ENCODE measurements around the gene APOBEC3G.
A peak's percentile ranks its signal among the peaks of the same experiment; 100 is the strongest.
"Not testable (repeated sequence)": the region's sequence is repeated elsewhere in the genome, so short reads cannot be mapped to it uniquely, and the experiment has no call there.

APOBEC3G gene

DNA sequence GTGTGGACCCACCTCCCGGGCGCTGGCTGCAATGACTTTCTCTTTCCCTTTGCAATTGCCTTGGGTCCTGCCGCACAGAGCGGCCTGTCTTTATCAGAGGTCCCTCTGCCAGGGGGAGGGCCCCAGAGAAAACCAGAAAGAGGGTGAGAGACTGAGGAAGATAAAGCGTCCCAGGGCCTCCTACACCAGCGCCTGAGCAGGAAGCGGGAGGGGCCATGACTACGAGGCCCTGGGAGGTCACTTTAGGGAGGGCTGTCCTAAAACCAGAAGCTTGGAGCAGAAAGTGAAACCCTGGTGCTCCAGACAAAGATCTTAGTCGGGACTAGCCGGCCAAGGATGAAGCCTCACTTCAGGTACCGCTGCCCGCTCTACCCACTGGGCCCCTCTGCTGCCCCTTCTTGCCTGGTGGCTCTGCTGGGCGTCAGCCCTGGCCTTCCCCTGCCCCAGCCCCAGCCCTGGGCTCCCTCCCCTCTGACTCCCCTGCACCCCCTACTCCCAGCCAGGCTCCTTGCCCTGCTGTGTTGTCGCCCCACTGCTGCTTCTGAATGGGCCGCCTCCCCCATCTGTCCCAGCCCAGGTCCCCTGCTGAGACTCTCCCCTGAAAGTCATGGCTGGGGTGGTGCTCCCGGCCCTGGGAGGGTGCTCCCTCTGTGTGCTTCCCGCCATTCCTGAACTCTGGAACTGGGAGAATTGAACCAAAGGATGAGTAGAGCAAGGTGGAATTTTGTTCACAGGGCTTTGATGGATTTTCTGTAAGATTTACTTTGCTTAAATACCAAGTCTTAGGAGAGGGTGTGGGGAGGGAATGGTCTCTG is at the start of gene APOBEC3G:
TSS of gene APOBEC3G (plus strand) at position 250 of the 815 bp plus-strand sequence. CDS start at position 337, 87 bp downstream.
- DNase-seq, result peak in 1 of 4 experiments; percentile 29

DNA sequence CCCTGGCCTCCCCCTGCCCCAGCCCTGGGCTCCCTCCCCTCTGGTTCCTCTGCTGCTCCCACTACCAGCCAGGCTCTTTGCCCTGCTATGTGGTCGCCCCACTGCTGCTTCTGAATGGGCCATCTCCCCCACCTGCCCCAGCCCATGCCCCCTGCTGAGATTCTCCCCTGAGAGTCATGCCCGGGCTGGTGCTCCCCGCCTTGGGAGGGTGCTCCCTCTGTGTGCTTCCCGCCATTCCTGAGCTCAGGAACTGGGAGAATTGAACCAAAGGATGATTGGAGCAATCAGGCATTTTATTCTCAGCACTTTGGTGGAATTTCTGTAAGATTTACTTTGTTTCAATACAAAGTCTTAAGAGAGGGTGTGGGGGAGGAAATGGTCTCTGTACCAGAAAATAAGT is 49.4 kb upstream of the APOBEC3G start:
- no peak for DNase-seq

DNA sequence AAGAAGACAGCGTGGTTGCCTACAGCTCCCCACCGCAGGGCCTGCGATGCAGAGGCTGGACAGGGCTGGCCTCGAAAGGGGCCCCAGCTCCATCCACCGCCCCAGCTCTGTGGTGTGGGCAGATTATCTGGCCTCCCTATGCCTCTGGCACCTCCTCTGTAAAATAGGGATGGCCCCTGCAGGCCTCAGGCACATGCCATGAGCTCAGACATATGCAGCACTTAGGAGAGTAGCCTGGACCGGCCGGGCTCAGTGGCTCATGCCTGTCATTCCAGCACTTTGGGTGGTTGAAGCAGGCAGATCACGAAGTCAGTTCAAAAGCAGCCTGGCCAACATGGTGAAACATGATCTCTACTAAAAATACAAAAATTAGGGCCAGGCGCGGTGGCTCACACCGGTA is 48.8 kb upstream of the APOBEC3G start:
- no peak for DNase-seq

DNA sequence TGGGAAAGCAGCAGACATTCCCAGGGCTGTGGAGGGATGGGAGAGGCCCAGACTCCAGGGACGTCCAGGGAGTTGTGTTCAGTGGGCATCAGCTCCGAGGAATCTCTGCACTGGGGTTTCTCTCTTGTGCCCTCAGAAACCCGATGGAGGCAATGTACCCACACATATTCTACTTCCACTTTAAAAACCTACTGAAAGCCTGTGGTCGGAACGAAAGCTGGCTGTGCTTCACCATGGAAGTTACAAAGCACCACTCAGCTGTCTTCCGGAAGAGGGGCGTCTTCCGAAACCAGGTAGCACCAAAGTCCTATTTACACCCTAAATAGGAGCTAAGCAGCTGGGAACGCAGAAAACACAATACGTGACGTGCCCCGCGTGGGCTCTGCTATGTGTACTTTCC is 47.8 kb upstream of the APOBEC3G start:
- no peak for DNase-seq

DNA sequence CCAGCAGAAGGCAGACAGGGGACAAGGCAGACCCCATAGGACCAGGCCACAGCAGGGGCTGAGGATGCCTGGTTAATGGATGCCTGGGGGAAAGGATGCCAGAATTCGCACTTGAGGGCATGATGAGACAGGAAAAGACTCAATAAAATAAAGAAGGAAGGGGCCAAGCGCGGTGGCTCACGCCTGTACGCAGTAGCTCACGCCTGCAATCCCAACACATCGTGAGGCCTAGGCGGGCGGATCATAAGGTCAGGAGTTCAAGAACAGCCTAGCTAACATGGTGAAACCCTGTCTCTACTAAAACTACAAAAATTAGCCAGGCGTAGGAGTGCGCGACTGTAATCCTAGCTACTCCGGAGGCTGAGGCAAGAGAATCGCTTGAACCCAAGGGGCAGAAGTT is 46.4 kb upstream of the APOBEC3G start:
- no peak for DNase-seq

DNA sequence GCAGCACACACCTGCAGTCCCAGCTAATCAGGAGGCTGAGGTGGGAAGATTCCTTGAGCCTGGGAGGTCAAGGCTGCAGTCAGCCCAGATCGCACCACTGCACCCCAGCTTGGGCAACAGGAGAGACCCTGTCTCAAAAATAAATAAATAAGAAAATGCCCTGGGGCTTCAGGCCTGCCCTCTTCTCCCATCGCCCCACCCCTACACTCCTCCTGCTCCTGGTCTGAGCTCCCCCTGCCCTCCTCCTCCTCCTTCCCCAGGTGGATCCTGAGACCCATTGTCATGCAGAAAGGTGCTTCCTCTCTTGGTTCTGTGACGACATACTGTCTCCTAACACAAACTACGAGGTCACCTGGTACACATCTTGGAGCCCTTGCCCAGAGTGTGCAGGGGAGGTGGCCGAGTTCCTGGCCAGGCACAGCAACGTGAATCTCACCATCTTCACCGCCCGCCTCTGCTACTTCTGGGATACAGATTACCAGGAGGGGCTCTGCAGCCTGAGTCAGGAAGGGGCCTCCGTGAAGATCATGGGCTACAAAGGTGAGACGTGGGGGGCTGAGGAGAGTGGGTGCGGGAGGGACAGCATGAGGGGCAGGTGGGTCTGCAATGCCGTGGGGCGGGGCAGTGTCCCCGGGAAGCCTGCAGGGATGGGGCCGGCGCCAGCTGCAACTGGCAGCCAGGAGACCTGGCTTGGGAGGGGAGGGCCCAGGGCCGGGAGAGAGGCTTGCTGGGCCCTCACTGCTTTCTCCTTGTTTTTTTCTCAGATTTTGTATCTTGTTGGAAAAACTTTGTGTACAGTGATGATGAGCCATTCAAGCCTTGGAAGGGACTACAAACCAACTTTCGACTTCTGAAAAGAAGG is 45.4 kb upstream of the APOBEC3G start:
- not testable (repeated sequence) for DNase-seq

DNA sequence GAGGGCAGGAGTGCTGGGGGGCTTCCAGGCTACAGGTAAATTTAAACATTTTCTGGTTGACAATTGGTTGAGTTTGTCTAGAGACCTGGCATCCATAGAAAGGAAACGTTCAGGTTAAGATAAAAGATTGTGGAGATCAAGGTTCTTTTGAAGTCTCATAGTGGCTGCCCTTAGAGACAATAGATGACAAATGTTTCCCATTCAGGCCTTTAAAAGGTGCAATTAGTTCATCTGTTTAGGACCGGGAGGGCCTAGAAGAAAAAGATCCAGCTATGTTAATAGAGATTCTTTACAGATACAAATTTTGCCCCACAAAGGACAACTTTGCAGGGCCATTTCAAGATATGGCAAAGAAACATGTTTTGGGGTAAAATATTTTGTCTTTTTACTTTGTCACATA is 40.0 kb upstream of the APOBEC3G start:
- not testable (repeated sequence) for DNase-seq

DNA sequence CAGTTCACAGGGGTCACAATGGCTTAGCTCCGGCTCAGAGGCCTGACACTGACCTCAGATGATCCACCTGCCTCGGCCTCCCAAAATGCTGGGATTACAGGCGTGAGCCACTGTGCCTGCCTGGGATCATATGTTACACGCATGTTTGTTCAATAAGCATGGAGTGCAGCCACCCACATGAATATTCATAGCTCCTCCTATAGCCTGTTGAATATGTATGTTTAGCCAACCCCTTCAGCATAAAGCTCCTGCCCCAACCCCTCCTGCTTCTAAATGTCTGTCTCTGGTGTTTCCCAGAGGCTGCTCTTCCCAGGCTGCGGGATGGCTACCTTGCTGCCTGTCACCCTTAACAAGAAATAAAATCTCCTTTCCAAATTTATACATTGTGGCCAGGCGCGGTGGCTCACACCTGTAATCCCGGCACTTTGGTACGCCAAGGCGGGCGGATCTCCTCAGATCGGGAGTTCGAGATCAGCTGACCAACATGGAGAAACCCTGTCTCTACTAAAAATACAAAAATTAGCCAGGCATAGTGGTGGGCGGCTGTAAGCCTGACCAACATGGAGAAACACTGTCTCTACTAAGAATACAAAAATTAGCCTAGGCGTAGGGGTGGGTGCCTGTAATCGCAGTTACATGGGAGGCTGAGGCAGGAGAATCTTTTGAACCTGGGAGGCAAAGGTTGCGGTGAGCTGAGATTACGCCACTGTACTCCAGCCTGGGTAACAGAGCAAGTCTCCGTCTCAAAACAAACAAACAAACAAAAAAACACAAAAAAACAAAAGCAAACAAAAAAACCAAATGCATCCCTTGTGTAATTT is 37.6 kb upstream of the APOBEC3G start:
- no peak for DNase-seq

DNA sequence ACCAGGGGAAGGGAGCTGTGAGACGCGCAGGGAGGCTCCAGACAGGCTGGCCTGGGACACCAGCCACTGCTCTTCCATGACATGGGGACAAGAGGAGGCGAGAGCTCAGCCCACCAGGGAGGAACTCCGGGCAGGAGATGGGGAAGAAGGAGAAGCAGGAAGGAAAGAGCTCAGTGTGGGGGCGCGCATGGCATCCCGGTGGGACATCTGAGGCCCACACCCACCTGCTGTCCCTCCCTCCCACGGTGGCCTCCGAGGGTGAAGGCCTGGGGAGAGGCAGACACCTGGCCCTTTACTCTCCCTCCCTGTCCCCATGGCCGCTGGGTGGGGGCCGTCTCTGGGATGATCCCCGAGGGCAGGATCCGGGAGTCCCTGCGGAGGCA is 36.9 kb upstream of the APOBEC3G start:
- DNase-seq, result not testable (repeated sequence)

DNA sequence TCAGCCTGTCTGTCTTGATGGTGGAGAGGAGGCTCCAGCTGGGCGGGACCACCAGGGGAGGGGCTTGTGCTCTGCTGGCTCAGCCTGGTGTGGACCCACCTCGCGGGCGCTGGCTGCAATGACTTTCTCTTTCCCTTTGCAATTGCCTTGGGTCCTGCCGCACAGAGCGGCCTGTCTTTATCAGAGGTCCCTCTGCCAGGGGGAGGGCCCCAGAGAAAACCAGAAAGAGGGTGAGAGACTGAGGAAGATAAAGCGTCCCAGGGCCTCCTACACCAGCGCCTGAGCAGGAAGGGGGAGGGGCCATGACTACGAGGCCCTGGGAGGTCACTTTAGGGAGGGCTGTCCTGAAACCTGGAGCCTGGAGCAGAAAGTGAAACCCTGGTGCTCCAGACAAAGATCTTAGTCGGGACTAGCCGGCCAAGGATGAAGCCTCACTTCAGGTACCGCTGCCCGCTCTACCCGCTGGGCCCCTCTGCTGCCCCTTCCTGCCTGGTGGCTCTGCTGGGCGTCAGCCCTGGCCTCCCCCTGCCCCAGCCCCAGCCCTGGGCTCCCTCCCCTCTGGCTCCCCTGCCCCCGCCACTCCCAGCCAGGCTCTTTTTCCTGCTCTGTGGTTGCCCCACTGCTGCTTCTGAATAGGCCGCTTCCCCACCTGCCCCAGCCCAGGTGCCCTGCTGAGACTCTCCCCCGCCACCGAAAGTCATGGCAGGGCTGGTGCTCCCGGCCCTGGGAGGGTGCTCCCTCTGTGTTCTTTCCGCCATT is 36.4 kb upstream of the APOBEC3G start, which contains the start of gene APOBEC3F:
TSS of gene APOBEC3F (plus strand) at position 327 of the 759 bp plus-strand sequence. CDS start at position 424, 97 bp downstream.
- DNase-seq, result not testable (repeated sequence)

DNA sequence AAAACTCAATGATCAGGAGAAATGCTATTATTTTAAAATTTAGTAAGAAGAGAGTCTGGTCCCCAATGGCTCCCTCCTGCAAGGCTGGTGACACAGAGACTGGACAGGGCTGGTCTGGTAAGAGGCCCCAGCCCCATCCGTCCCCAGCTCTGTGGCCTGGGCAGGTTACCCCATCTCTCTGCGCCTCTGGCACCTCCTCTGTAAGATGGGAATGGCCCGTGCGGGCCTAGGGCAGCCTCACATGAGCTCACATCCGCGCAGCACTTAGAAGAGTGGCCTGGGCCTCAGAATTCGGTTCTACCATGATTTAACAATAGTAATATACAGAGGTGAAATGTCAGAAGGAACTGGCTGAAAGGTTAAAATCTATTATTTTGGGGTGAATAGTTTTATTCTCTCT is 35.2 kb upstream of the APOBEC3G start:
- DNase-seq, result no peak

DNA sequence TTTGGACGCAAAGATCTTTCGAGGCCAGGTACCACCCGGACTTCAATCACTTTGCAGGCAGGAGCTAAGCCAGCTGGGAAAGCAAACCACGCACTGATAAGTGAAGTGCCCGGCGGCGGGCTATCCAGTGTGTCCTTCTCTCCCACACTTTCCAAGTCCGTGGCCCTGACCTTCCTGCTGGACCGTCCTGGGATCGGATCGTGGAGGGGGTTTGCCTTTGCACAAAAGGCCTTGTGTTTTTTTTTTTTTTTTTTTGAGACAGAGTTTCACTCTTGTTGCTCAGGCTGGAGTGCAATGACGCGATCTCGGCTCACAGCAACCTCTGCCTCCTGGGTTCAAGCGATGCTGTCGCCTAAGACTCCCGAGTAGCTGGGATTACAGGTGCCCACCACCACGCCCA is 34.0 kb upstream of the APOBEC3G start:
- DNase-seq, result not testable (repeated sequence)

DNA sequence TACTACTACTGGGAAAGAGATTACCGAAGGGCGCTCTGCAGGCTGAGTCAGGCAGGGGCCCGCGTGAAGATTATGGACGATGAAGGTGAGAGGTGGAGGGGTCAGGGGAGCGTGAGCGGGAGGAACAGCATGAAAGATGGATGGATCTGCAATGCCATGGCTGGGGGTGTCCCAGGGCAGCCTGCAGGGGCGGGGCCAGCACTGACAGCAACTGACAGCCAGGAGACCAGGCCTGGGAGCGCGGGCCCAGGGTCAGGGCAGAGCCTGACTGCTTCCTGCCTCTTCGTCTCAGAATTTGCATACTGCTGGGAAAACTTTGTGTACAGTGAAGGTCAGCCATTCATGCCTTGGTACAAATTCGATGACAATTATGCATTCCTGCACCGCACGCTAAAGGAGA is 31.9 kb upstream of the APOBEC3G start:
- DNase-seq, result not testable (repeated sequence)

DNA sequence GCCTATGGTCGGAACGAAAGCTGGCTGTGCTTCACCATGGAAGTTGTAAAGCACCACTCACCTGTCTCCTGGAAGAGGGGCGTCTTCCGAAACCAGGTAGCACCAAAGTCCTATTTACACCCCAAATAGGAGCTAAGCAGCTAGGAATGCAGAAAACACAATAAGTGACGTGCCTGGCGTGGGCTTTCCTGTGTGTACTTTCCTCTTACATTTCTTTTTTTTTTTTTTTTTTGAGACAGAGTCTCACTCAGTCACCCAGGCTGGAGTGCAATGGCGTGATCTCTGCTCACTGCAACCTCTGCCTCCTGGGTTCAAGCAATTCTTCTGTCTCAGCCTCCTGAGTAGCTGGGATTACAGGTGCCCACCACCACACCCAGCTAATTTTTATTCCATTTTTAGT is 27.6 kb upstream of the APOBEC3G start:
- not testable (repeated sequence) for DNase-seq

DNA sequence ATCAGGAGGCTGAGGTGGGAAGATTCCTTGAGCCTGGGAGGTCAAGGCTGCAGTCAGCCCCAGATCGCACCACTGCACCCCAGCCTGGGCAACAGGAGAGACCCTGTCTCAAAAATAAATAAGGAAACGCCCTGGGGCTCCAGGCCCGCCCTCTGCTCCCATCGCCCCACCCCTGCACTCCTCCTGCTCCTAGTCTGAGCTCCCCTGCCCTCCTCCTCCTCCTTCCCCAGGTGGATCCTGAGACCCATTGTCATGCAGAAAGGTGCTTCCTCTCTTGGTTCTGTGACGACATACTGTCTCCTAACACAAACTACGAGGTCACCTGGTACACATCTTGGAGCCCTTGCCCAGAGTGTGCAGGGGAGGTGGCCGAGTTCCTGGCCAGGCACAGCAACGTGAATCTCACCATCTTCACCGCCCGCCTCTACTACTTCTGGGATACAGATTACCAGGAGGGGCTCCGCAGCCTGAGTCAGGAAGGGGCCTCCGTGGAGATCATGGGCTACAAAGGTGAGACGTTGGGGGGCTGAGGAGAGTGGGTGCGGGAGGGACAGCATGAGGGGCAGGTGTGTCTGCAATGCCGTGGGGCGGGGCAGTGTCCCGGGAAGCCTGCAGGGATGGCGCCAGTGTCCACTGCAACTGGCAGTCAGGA is 25.1 kb upstream of the APOBEC3G start:
- not testable (repeated sequence) for DNase-seq

DNA sequence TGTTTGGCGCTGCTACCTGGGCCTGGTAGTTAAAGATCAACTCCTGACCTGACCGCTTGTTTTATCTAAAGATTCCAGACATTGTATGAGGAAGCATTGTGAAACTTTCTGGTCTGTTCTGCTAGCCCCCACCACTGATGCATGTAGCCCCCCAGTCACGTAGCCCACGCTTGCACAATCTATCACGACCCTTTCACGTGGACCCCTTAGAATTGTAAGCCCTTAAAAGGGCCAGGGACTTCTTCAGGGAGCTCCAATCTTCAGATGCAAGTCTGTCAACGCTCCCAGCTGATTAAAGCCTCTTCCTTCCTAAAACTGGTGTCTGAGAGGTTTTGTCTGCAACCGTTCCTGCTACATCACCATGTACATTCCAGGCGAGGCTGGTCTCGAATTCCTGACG is 21.4 kb upstream of the APOBEC3G start:
- DNase-seq, result no peak

DNA sequence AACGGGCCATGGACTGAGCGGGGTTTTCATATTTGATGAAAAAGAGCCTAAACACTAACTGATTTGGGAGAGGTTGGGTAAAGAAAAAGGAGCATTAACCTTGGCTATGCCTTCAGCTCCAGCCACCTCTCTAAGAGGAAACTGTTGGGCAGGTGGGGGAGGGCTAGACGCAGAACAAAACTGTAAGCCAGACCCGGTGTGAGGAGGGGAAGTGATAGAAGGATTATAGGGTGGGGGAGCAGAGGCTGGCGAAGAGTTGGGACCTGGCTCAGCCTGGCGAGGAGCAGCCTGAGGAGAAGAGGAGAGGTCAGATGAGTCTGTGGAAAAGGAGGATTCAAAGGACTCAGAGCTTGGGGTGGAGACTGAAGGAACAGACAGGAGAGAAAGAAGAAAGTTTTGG is 15.8 kb upstream of the APOBEC3G start:
- not testable (repeated sequence) for DNase-seq

DNA sequence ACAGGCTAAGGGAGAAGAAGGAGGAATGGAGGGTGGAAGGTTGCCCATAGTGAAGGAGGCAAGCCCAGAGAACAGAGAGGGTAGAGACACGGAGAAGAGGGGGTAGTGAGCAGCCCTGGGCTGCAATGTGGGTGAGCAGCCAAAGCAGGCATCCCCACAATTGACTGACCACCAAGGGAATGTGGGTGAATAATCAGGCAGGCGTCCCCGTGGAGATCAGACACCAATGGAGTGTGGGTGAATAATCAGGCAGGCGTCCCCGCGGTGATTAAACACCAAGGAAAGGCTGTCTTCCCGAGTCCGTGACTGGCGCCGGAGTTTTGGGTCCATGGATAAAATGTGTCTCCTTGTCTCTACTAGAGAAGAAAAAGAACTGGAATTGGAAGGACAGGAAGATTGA is 15.1 kb upstream of the APOBEC3G start:
- not testable (repeated sequence) for DNase-seq

DNA sequence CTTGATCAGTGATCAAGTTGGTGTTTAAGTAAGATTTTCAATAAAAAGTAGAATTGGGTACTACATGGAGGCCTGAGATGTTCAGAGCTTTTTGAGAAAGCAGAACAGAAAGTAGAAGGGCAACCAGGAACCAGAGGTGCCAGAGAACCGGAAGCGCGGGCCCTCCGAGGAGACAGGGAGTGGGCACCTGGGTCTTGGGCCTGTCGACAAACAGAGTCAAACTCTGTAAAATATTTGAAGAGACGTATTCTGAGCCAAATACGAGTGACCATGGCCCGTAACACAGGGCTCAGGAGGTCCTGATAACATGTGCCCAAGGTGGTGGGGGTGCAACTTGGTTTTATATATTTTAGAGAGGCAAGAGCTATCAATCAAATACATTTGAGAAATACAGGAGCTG is 13.2 kb upstream of the APOBEC3G start:
- DNase-seq, result not testable (repeated sequence)

DNA sequence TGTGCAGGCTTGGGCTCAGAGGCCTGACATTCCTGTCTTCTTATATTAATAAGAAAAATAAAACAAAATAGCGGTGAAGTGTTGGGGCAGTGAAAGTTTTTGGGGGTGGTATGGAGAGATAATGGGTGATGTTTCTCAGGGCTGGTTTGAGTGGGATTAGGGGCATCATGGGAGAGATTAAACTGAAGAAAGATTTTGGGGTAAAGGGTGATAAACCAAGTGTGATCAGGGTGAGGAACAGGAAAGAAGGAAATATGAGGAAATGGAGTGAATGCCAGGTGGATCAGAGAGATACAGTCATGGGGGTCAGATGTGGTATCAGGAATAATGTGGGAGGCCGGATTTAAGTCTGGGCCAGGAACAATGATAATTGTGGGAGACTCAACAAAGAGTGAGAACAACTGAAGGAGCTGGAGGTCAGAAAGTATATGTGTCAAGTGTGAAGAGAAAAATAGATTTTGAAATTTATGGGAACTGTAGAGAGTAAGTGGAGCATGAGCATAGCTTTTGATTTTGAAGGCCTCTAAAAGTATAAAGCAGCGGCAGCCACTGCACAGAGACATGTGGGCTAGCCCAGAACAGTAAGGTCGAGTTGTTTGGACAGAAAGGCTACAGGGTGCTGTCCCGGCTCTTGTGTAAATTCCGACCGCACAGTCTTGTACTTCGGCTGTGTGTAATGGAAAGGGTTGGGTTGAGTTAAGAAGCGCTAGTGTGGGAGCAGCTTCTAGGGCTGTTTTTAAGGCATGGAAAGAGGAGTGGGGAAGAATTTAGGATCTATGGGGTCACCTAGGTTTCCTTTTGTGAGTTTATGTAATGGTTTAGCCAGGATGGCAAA is 10.4 kb upstream of the APOBEC3G start:
- not testable (repeated sequence) for DNase-seq
